PFSK-1 (cell line): Measurements from ENCODE around the gene RBM44.

ENCODE experiments used
- FOXP2 ChIP-seq: optimal IDR thresholded peaks from 2 replicates; pipeline ENCODE3; 2011; ENCODE audit warnings: borderline replicate concordance, control low read depth, inconsistent platforms; ENCODE audit not compliant: insufficient read depth; ENCODE audit errors: extremely low read length, extremely low read depth
- POLR2AphosphoS5 ChIP-seq: IDR thresholded peaks from 2 replicates; pipeline ENCODE4 v1.6.1; 2012; ENCODE audit warnings: low read depth, mild to moderate bottlenecking, control low read depth, low read length, moderate library complexity
- SIN3A ChIP-seq: IDR thresholded peaks from 2 replicates; pipeline ENCODE4 v1.6.1; 2012; ENCODE audit warnings: mild to moderate bottlenecking, low read length, moderate library complexity, borderline replicate concordance; ENCODE audit not compliant: insufficient read depth
- TAF1 ChIP-seq: IDR thresholded peaks from 2 replicates; pipeline ENCODE4 v1.6.1; 2012; ENCODE audit warnings: low read length, control low read depth, borderline replicate concordance; ENCODE audit not compliant: insufficient read depth
- TF ChIP-seq, protein P1 (sequence below), 2 experiments: IDR thresholded peaks; 2 replicates each; pipeline versions ENCODE4 v1.6.1 to v1.8.0; 2011 to 2012; ENCODE audit warnings: low read depth in 2 of 2, low read length in 2 of 2, control low read depth in 1 of 2, inconsistent platforms in 1 of 2, mild to moderate bottlenecking in 1 of 2, moderate library complexity in 1 of 2; ENCODE audit not compliant: insufficient read depth in 1 of 2

The RBM44 gene

DNA sequence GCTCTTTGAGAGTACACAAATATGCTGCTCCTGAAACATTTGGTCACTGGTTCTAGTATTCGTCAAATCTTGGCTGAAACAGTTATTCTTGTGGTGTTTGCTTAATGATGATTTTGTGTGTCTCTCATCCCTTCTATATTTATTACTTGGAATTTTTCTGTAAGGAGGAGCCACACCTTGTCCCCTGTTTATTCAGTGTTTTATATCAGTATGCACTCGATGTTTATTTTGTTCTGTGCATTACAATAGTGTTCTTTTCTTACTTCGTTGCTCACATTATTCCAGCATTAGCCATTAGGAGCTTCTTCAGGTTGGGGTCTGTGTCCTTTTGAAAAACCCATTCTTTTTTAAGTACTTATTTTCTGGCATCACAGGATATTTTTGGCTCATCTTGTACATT lies 55.7 kb downstream of the RBM44 start:
- TF ChIP-seq TAF1 (no peak), POLR2AphosphoS5 (no peak), FOXP2 (no peak), SIN3A (no peak)
- TF ChIP-seq, protein P1, sequence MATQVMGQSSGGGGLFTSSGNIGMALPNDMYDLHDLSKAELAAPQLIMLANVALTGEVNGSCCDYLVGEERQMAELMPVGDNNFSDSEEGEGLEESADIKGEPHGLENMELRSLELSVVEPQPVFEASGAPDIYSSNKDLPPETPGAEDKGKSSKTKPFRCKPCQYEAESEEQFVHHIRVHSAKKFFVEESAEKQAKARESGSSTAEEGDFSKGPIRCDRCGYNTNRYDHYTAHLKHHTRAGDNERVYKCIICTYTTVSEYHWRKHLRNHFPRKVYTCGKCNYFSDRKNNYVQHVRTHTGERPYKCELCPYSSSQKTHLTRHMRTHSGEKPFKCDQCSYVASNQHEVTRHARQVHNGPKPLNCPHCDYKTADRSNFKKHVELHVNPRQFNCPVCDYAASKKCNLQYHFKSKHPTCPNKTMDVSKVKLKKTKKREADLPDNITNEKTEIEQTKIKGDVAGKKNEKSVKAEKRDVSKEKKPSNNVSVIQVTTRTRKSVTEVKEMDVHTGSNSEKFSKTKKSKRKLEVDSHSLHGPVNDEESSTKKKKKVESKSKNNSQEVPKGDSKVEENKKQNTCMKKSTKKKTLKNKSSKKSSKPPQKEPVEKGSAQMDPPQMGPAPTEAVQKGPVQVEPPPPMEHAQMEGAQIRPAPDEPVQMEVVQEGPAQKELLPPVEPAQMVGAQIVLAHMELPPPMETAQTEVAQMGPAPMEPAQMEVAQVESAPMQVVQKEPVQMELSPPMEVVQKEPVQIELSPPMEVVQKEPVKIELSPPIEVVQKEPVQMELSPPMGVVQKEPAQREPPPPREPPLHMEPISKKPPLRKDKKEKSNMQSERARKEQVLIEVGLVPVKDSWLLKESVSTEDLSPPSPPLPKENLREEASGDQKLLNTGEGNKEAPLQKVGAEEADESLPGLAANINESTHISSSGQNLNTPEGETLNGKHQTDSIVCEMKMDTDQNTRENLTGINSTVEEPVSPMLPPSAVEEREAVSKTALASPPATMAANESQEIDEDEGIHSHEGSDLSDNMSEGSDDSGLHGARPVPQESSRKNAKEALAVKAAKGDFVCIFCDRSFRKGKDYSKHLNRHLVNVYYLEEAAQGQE (IDR thresholded peaks at IDR 0.05; ENCODE audit: insufficient read depth in 1 of 2, low read depth in 2 of 2, low read length in 2 of 2) = no peak

DNA sequence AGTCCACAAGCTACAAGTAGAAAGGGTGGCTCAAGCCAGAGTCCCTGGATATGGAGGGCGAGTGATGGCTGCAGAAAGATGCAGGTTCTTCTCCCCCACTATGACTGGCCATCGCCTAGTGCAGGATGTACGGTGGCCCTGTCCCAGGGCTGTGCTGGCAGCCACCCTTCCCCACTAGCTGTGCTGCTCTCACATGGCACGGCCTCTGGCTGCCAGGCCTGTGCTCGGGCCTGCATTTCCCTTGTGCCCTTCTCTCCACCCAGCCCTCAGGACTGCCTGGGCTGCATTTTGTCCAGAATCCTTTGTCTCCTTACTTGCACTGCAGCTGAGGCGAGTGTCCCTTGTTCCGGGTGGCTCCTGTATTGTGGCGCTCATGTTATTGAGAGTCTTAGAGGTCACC lies 59.2 kb downstream of the RBM44 start:
- TF ChIP-seq POLR2AphosphoS5 (no peak), TAF1 (no peak), FOXP2 (no peak)

DNA sequence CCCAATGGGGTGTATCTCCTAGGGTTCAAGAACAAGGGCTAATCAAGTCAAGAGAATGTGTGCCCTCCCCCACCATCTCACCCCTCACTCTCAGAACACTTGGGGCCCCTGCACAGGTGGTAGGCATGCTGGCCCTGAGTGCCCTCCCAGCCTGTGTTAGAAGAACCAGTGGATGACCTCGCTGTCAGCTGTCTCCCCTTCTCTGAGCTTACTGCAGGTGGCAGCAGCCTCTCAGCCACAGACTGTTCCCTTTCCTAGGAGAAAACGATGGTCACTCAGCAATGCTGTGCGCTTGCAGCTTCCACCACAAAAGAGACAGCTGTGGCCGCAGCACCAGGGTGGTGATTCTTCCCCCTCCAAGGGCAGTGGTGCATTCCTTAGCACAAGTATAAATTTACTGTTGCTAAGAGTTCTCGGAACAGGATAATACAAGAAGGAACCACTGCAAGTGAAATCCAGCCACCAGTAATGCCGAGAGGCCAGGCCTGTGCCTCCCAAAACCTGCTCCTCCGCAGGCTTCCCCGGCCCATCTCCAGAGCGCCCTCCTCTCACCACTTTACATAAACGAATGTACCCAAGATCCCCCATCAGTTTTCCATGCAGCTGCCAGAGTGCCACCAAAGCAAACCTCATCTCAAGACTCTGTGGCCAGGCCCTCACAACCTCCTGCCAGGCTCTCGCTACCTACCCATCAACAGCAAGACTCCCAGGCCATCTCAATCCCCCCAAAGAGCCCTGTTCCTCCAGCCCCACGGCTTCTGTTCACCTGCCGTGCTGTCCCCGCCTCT lies 59.9 kb downstream of the RBM44 start:
- no peak for TF ChIP-seq TAF1
- TF ChIP-seq POLR2AphosphoS5 = no peak
- TF ChIP-seq, protein P1 (IDR thresholded peaks at IDR 0.05; ENCODE audit: insufficient read depth in 1 of 2, low read depth in 2 of 2, low read length in 2 of 2) = no peak
- no peak for TF ChIP-seq SIN3A
- no peak for TF ChIP-seq FOXP2

DNA sequence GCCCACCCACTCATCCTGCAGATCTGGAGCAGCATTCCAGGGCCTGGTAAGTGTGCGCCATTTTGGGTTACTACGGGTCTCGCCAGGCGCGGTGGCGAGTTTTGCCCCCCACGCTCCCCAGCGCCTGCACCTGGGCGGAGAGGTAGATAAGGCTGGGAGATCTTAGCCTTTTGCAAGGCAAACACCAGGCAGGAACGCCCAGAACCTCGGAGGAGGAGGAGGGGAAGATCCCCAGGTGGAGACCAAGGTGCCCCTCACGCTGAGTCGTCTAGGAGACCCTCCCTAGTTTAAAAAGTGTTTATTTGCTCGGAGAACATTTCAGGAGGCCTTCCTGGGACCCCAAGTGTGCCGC lies 60.5 kb downstream of the RBM44 start:
- TF ChIP-seq FOXP2 (no peak), TAF1 (no peak), SIN3A (no peak), POLR2AphosphoS5 (no peak)
- TF ChIP-seq, protein P1 (IDR thresholded peaks at IDR 0.05; ENCODE audit: insufficient read depth in 1 of 2, low read depth in 2 of 2, low read length in 2 of 2) = no peak

DNA sequence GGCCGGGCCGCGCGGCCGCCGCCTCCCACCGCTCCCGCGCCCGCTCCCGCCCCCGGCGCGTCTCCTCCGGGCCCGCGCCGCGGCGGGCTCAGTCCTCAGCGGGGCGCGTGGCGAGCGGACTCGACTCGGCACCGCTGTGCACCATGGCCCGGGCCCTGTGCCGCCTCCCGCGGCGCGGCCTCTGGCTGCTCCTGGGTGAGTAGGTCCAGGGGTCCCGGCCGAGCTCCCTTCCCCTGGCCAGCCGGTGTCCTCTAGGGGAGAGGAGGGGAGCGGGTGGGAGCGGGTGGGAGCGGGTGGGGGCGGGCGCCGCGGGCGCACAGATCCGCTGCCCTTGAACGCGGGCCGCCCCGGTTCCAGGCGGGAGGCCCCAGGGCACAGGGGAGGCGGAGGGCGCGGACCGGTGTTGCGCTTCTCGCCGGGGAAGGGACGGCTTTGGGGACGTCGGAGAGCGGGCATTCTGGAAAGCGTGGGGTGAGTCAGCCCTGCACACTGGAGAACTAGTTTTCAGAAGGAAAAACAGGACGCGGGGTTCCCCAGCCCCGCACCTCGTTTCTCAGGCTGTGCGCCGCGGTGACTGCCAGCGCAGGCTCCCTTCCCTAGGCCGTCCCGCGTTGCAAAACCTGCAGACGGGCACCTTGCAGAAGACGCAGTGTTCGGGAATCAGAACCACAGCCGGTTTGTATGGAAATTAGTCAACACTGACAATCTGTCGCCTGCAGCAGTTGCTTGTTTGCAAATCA lies 61.1 kb downstream of the RBM44 start, which contains the start of gene RAMP1:
RAMP1 (plus strand) TSS at position 91 of the 740 bp plus-strand sequence; CDS start at position 144, 53 bp downstream.
- TF ChIP-seq SIN3A (no peak), TAF1 (no peak), POLR2AphosphoS5 (no peak), FOXP2 (no peak)
- TF ChIP-seq, protein P1 (IDR thresholded peaks at IDR 0.05; ENCODE audit: insufficient read depth in 1 of 2, low read depth in 2 of 2, low read length in 2 of 2) = no peak
